ENCODE results near the gene TEK.

- TF ChIP-seq CTCF (IDR thresholded peaks at IDR 0.05; ENCODE audit: low read depth, low read length): no peak
- no peak for TF ChIP-seq EZH2phosphoT487 (IDR thresholded peaks at IDR 0.05; ENCODE audit: low read depth)
Observed at GRCh38 chr9:27065288-27065687, 43.7 kb upstream of the TEK start.

Data from OCI-LY3 (cell line).